ENCODE data around the gene CMIP. TPM values are rescaled to one million over a fixed set of nuclear protein-coding genes. Genes with fewer than 3 reads are reported as not detected.

CMIP gene
- total RNA-seq, 4 donors from 2014 or later = 44.6 to 152 (median 76.5) TPM

DNA sequence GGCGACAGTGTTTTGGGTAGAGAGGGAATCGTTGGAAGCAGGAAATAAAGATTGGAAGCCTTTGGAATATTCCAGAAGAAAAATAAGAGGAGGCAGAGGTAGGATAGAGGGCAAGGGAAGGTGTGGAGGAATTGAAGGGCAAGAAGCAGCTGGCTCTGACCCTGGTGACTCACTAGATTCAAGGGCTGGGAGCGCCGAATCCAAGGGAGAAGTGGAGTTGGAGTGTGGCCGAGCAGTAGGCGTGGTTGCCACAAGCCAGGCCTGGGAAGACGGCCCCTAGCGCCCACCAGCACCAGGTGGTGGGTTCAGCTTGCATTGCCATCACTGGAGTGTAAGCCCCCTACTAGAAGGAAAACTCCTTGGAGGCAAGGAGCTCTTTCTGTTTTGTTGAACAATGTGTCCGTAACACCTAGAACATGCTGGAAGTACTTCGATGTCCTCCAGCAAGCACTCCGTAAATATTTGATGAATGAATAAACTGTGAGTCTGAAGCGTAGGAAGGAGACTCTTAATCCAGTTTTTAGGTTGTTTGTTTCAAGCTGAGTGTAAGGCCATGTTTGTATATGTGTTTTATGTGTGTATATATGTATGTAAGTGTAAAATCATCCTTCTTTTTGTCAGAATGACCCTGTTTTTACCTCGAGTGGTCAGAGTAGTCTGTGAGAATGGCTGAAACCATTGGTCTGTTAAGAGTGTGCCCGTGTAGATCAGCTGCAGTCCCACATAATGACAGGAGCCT is 139.5 kb downstream of the CMIP start:
- peak in 2 of 3 donors; percentile 83 to 88 for DNase-seq
- H3K27me3 ChIP-seq = no peaks in the 10 kb centered on the region
- TF ChIP-seq, protein P1, sequence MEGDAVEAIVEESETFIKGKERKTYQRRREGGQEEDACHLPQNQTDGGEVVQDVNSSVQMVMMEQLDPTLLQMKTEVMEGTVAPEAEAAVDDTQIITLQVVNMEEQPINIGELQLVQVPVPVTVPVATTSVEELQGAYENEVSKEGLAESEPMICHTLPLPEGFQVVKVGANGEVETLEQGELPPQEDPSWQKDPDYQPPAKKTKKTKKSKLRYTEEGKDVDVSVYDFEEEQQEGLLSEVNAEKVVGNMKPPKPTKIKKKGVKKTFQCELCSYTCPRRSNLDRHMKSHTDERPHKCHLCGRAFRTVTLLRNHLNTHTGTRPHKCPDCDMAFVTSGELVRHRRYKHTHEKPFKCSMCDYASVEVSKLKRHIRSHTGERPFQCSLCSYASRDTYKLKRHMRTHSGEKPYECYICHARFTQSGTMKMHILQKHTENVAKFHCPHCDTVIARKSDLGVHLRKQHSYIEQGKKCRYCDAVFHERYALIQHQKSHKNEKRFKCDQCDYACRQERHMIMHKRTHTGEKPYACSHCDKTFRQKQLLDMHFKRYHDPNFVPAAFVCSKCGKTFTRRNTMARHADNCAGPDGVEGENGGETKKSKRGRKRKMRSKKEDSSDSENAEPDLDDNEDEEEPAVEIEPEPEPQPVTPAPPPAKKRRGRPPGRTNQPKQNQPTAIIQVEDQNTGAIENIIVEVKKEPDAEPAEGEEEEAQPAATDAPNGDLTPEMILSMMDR (IDR thresholded peaks at IDR 0.05) = no peak
- TF ChIP-seq POLR2A (IDR thresholded peaks at IDR 0.05) = peak in 1 of 2 donors; percentile 31
- no peaks in the 10 kb centered on the region for H3K36me3 ChIP-seq
- no peaks in the 10 kb centered on the region for H3K9me3 ChIP-seq
- H3K4me3 ChIP-seq = no peak overlapping the region
- H3K27ac ChIP-seq = peak overlapping the region in 3 of 4 donors; percentile 68 to 87 (median 84)
- H3K4me1 ChIP-seq = peaks cover 0 to 55% (median 11%) of the 10 kb centered on the region in 4 donors

DNA sequence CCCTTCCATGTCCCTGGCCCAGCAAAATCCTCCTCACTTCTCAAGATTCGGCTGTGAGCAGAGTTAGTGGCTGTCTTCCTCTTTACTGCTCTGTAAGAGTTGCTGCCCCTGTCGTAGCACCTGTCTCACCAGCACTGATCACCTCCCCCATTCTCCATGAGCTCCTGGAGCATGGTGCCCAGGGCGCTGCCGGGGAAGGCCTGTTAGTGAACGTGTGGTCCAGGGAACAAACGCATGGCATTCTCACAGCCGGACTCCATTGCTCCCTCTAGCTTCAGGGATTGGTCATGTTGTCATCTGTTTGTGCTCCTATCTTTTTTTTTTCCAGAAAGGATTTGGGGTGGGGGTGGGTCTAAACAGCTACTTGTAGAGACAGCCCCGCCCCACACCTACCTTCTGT is 141.2 kb downstream of the CMIP start:
- H3K9me3 ChIP-seq = no peaks in the 10 kb centered on the region
- H3K36me3 ChIP-seq = no peaks in the 10 kb centered on the region
- no peak overlapping the region for H3K4me3 ChIP-seq
- no peak overlapping the region for H3K27ac ChIP-seq
- peaks cover 0 to 49% (median 11%) of the 10 kb centered on the region in 4 donors for H3K4me1 ChIP-seq
- TF ChIP-seq, protein P1 (IDR thresholded peaks at IDR 0.05) = peak in 3 of 6 experiments; percentile 16 to 45 (median 40)
- TF ChIP-seq POLR2A (IDR thresholded peaks at IDR 0.05) = no peak
- DNase-seq = peak in 1 of 3 donors; percentile 40
- H3K27me3 ChIP-seq = no peaks in the 10 kb centered on the region

DNA sequence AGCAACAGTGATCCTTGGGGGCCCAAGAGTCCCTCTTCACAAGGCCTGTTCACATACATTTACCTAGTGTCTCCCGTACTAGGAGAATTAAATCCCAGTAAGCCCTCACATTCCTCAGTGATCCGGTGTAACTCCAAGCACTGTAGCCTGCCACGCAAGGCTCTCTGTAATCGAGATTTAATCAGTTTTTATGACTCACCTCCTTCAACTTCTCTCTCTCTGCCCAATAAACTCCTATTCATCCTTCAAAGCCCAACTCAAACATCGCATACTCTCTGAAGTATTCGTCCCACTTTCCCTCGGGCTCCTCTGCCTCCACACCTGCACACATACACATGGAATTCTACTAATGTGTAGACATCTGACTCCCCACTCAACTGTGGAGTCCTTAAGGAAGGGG is 141.8 kb downstream of the CMIP start:
- TF ChIP-seq, protein P1 (IDR thresholded peaks at IDR 0.05) = no peak
- no peak for TF ChIP-seq POLR2A (IDR thresholded peaks at IDR 0.05)
- H3K4me1 ChIP-seq = peaks cover 0 to 46% (median 10%) of the 10 kb centered on the region in 4 donors
- H3K36me3 ChIP-seq = no peaks in the 10 kb centered on the region

DNA sequence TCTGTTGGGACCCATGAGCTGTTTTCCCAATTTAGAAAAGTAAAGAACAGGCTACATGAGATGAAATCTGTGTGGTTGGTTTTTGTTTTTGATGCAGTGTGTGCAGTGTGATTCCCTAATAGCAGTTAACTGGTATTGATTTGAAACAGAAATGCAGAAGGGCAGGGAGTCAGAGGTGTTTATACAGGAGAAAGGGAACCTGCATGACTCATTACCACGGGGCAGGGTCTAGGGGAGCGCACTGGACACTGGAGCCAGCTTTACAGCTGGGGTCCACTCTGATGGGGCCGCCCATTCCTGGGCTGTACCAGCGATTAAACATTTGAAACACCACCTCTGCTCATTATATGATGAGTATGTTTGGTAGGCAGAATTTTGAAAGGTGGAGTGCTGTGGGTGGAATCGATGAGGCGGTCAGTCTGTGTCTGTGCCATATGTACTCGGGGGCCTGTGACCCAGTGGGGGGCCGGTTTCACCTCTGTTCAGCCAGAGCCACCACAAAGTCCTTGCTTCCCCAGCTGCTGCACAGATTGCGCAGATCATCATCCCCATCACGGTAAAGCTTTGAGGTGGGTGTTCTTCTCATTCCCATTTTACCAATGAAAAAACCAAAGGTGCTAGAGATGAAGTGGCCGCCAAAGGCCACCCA is 142.5 kb downstream of the CMIP start:
- DNase-seq = no peak
- Histone ChIP-seq H3K4me1 (peaks cover 0 to 46% (median 9%) of the 10 kb centered on the region in 4 donors), H3K36me3 (no peaks in the 10 kb centered on the region), H3K9me3 (no peaks in the 10 kb centered on the region), H3K4me3 (no peak overlapping the region), H3K27ac (no peak overlapping the region), H3K27me3 (no peaks in the 10 kb centered on the region)
- no peak for TF ChIP-seq POLR2A (IDR thresholded peaks at IDR 0.05)
- TF ChIP-seq, protein P1 (IDR thresholded peaks at IDR 0.05) = no peak

More for the DNA sequence above, 141.8 kb downstream of the CMIP start:
- Histone ChIP-seq H3K4me3 (no peak overlapping the region), H3K27me3 (no peaks in the 10 kb centered on the region), H3K9me3 (no peaks in the 10 kb centered on the region), H3K27ac (no peak overlapping the region)
- DNase-seq = no peak

DNA sequence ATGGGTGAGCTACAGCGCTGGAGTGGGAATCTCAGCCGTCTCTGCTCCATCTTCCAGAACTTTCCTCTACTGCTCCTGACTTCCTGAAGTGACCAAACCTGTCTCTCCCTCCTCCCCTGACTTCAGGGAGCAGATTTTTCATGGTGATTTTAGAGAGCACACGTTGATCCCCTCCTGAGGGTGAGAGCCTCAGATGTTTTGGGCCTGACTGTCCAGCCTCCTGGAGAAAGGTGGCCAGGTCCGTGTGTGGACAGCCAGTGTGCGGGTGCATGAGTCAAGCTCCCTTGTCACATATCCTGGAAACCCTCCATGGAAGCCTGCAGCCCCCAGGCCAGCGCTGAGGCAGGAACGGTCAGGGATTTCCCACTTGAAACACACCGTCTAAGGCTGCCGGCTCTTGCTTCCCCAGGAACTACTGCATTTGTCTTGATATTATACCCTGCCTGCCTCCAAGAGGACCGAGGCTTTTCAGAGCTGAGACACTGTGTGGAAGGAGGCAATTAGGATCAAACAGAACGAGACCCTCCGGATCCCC is 143.1 kb downstream of the CMIP start:
- no peak for DNase-seq
- TF ChIP-seq, protein P1 (IDR thresholded peaks at IDR 0.05) = no peak
- no peak for TF ChIP-seq POLR2A (IDR thresholded peaks at IDR 0.05)
- Histone ChIP-seq H3K4me1 (peaks cover 0 to 43% (median 6%) of the 10 kb centered on the region in 4 donors), H3K4me3 (no peak overlapping the region), H3K27ac (no peak overlapping the region), H3K9me3 (no peaks in the 10 kb centered on the region), H3K36me3 (no peaks in the 10 kb centered on the region), H3K27me3 (no peaks in the 10 kb centered on the region)

All from Peyer's patch (tissue), 4 donors.